Endothelial cell of umbilical vein (primary cell): ENCODE data around the gene GRIFIN.

Experiments used
- CTCF ChIP-seq, 2 donors: IDR thresholded peaks; 1 replicate in 1 of 2; 2 replicates in 1 of 2; pipeline ENCODE4 v1.5.1; 2011; ENCODE audit warnings: low read length in 2 of 2, mild to moderate bottlenecking in 2 of 2, moderate library complexity in 2 of 2, control low read depth in 1 of 2, inconsistent platforms in 1 of 2, low read depth in 1 of 2; ENCODE audit not compliant: insufficient read depth in 1 of 2; ENCODE audit errors: extremely low read depth in 1 of 2
- EZH2 ChIP-seq: IDR thresholded peaks from 2 replicates; pipeline ENCODE4 v1.6.1; 2012; ENCODE audit warnings: borderline replicate concordance, low read depth, mild to moderate bottlenecking, moderate library complexity, low read length, inconsistent platforms; ENCODE audit not compliant: severe bottlenecking
- MAX ChIP-seq: IDR thresholded peaks from 2 replicates; pipeline ENCODE4 v1.6.1; 2011; ENCODE audit not compliant: insufficient read depth, insufficient read length
- POLR2A ChIP-seq: IDR thresholded peaks from 2 replicates; pipeline ENCODE4 v1.6.1; 2012; ENCODE audit warnings: low read depth, mild to moderate bottlenecking, control low read depth, low read length

GRCh38 chr7:2445898-2446555 lies 30.2 kb downstream of the GRIFIN start:
- TF ChIP-seq POLR2A (no peak), MAX (no peak), CTCF (IDR thresholded peaks at IDR 0.05; ENCODE audit: extremely low read depth in 1 of 2, insufficient read depth in 1 of 2, low read depth in 1 of 2, low read length in 2 of 2) (no peak), EZH2 (no peak)
